Activated CD8-positive, alpha-beta T cell treated with anti-CD3 and anti-CD28 coated beads, Interleukin-2, amount 10 ng/mL, durations not matched to agents 7 days and 5 days (primary cell): Measurements from ENCODE around the gene SPATA31A5. TPM values are rescaled to one million over a fixed set of nuclear protein-coding genes. Genes with fewer than 3 reads are reported as not detected.
"Not testable (repeated sequence)": the region's sequence is repeated elsewhere in the genome, so short reads cannot be mapped to it uniquely, and the experiment has no call there.

Experiments
- ATAC-seq: fragments of 150-1000 bp; cut with Tn5 transposase; one replicate; pipeline ENCODE4 v1.10.0; 2021; ENCODE audit warnings: moderate library complexity
- CTCF ChIA-PET: fragments of 350-600 bp; sonication (Branson Sonifier 250); formaldehyde crosslinking; loops from one replicate; lab custom pipeline; 2021; ENCODE audit warnings: antibody characterized with exemption; lab: Charles Lee
- POLR2A ChIA-PET: fragments of 350-600 bp; sonication (Branson Sonifier 250); formaldehyde crosslinking; loops from one replicate; lab custom pipeline; 2021; ENCODE audit warnings: antibody characterized with exemption; lab: Charles Lee
- DNase-seq: peaks from one replicate; pipeline ENCODE4 v3.0.0-alpha.2; 2020
- H3K27ac Mint-ChIP-seq: one replicate; pipeline ENCODE4 v1.8.0; 2021; ENCODE audit warnings: mild to moderate bottlenecking, mixed read lengths
- H3K27me3 Mint-ChIP-seq: one replicate; pipeline ENCODE4 v1.8.0; 2021; ENCODE audit warnings: low read depth, mixed read lengths
- H3K36me3 Mint-ChIP-seq: one replicate; pipeline ENCODE4 v1.8.0; 2021; ENCODE audit warnings: low read depth, mixed read lengths
- H3K4me1 Mint-ChIP-seq: one replicate; pipeline ENCODE4 v1.8.0; 2021; ENCODE audit warnings: low read depth, mixed read lengths
- H3K4me3 Mint-ChIP-seq: one replicate; pipeline ENCODE4 v1.8.0; 2021; ENCODE audit warnings: mild to moderate bottlenecking, mixed read lengths
- H3K9me3 Mint-ChIP-seq: one replicate; pipeline ENCODE4 v1.8.0; 2022; ENCODE audit warnings: mixed read lengths; ENCODE audit not compliant: insufficient read depth
- total RNA-seq, 2 experiments: library from RNA; stranded (reverse); gene quantifications; one replicate each; pipeline ENCODE4 v1.2.3, GENCODE V29; 2021

The SPATA31A5 gene
- total RNA-seq, result not detected

DNA sequence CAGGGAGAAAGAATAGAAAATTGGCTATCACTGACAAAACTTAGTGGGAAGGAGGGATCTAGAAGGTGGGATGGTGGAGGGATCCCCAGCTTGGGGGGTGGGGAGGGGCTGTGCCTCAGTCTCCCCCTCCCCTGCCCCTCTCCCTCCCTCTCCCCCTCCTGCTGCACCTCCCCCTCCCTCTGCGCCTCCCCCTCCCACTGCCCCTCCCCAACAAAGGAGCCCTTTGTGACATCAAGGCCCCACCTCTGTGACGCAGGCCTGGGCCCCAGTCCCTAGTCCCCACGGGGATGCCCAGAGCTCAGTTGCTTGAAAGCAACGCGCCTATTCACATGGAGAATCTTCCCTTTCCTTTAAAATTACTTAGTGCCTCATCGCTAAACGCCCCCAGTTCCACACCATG is at the start of gene SPATA31A5:
Gene SPATA31A5 (plus strand): TSS at position 301 of the 400 bp plus-strand sequence. CDS start 29 bp downstream, at position 330.
- H3K4me3 Mint-ChIP-seq, H3K27ac Mint-ChIP-seq, H3K36me3 Mint-ChIP-seq, H3K27me3 Mint-ChIP-seq, H3K9me3 Mint-ChIP-seq, ATAC-seq, H3K4me1 Mint-ChIP-seq, DNase-seq, POLR2A ChIA-PET, CTCF ChIA-PET: not testable (repeated sequence)

DNA sequence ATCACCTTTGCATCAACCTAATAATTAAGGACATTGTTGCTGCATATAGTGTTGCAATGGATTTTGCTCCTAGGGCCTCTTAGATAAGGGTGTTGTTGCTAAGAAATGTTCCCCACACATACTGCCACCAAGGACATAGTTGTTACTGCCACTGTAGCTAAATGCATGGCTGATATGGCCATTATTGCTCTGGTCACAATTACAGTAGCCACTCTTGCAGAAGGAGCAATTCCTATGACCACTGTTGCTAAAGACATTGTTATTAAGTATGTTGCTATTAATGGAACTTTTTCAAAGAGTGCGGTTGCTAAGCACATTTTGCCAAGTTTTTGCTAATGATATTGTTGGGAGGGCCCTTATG is 48.8 kb downstream of the SPATA31A5 start:
- H3K27ac Mint-ChIP-seq, H3K36me3 Mint-ChIP-seq, ATAC-seq, CTCF ChIA-PET, H3K9me3 Mint-ChIP-seq, DNase-seq, POLR2A ChIA-PET, H3K27me3 Mint-ChIP-seq, H3K4me1 Mint-ChIP-seq, H3K4me3 Mint-ChIP-seq: not testable (repeated sequence)

DNA sequence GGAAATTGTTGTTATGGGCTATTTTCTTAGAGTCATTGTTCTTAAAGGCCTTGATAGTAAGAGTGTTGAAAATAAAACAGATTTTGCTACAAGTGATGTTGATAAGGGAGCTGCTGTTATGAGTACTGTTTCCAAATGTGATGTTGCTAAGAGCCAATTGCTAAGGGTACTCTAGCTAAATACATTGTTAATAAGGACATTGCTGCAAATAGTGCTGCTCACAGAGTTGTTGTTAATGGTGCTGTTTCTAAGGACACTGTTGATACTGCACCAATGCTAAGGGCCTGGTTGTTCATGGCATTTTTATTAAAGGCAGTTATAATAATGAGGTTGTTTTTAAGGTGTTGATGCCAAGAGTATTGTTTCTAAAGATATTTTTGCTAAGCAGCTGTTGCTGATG is 52.2 kb downstream of the SPATA31A5 start:
- H3K9me3 Mint-ChIP-seq, H3K27me3 Mint-ChIP-seq, H3K36me3 Mint-ChIP-seq, ATAC-seq, POLR2A ChIA-PET, DNase-seq, CTCF ChIA-PET, H3K4me1 Mint-ChIP-seq, H3K4me3 Mint-ChIP-seq, H3K27ac Mint-ChIP-seq: not testable (repeated sequence)
